Vagina (tissue), 2 donors: ENCODE measurements around the gene ACRBP. TPM values are rescaled to one million over a fixed set of nuclear protein-coding genes. Genes with fewer than 3 reads are reported as not detected.
A peak's percentile ranks its signal among the peaks of the same experiment; 100 is the strongest.
"Not testable (repeated sequence)": the region's sequence is repeated elsewhere in the genome, so short reads cannot be mapped to it uniquely, and the experiment has no call there.

Source experiments
- DNase-seq, 2 donors: peaks; one replicate each; pipeline ENCODE4 v3.0.0-alpha.2; 2017; ENCODE audit errors: extremely low spot score in 2 of 2
- H3K27ac ChIP-seq: fragments of 200-600 bp; sonication (generic); one replicate; pipeline ENCODE4 v1.5.1; 2019
- H3K27me3 ChIP-seq: fragments of 200-600 bp; sonication (generic); one replicate; pipeline ENCODE4 v1.5.1; 2019
- H3K36me3 ChIP-seq, 2 donors: fragments of 200-600 bp; sonication (generic); one replicate each; pipeline ENCODE4 v1.5.1; 2017 to 2019
- H3K4me1 ChIP-seq: fragments of 200-600 bp; sonication (generic); one replicate; pipeline ENCODE4 v1.5.1; 2019
- H3K4me3 ChIP-seq, 2 donors: fragments of 200-600 bp; sonication (generic); 1 replicate in 1 of 2; 2 replicates in 1 of 2; pipeline ENCODE4 v1.5.1; 2016 to 2019
- H3K9me3 ChIP-seq: fragments of 200-600 bp; sonication (generic); one replicate; pipeline ENCODE4 v1.5.1; 2019
- CTCF ChIP-seq, 3 experiments: fragments of 450-650 bp in 2 of 3; fragments of 200-600 bp in 1 of 3; sonication (generic) in 1 of 3; IDR thresholded peaks; one replicate each; pipeline ENCODE4 v1.5.1; 2017 to 2019; ENCODE audit warnings: antibody characterized with exemption in 3 of 3, mild to moderate bottlenecking in 2 of 3, moderate library complexity in 2 of 3
- POLR2A ChIP-seq, 2 donors: fragments of 450-650 bp; IDR thresholded peaks; one replicate each; pipeline ENCODE4 v1.6.1; 2017; ENCODE audit warnings: antibody characterized with exemption in 2 of 2, mild to moderate bottlenecking in 2 of 2, moderate library complexity in 2 of 2
- POLR2AphosphoS5 ChIP-seq, 2 donors: sonication (generic); formaldehyde crosslinking; IDR thresholded peaks; one replicate each; pipeline ENCODE4 v1.9.0; 2017; ENCODE audit warnings: antibody characterized with exemption in 2 of 2, mild to moderate bottlenecking in 2 of 2, low read depth in 1 of 2; ENCODE audit not compliant: insufficient read depth in 1 of 2
- intact Hi-C: fragments of 100-400 bp; cut with DNase I; formaldehyde crosslinking; loops from one replicate; pipeline ENCODE4 v1.15.1; 2023
- total RNA-seq: library from RNA; depleted of rRNA; stranded (reverse); fragments of >200 nt; gene quantifications from one replicate; pipeline ENCODE4 v1.2.3, GENCODE V29; 2016

The ACRBP gene
- total RNA-seq, 1 donor from 2014 or later, result 0.74 TPM

GRCh38 chr12:6605421-6606330 is 41.6 kb downstream of the ACRBP start:
- H3K4me3 ChIP-seq, result peak overlapping the region; percentile 78 to 100
- intact Hi-C loops, result no loop called here
- H3K27ac ChIP-seq, result peak overlapping the region; percentile 99
- peaks cover 43% of the 10 kb centered on the region for H3K4me1 ChIP-seq
- H3K27me3 ChIP-seq, result no peaks in the 10 kb centered on the region
- H3K36me3 ChIP-seq, result peaks cover 6 to 17% of the 10 kb centered on the region in 2 donors
- TF ChIP-seq POLR2AphosphoS5 (IDR thresholded peaks at IDR 0.05; ENCODE audit: insufficient read depth in 1 of 2, low read depth in 1 of 2), result no peak
- no peak for TF ChIP-seq CTCF (IDR thresholded peaks at IDR 0.05)
- no peak for TF ChIP-seq POLR2A (IDR thresholded peaks at IDR 0.05)
- H3K9me3 ChIP-seq, result no peaks in the 10 kb centered on the region
- DNase-seq, result no peak

DNA sequence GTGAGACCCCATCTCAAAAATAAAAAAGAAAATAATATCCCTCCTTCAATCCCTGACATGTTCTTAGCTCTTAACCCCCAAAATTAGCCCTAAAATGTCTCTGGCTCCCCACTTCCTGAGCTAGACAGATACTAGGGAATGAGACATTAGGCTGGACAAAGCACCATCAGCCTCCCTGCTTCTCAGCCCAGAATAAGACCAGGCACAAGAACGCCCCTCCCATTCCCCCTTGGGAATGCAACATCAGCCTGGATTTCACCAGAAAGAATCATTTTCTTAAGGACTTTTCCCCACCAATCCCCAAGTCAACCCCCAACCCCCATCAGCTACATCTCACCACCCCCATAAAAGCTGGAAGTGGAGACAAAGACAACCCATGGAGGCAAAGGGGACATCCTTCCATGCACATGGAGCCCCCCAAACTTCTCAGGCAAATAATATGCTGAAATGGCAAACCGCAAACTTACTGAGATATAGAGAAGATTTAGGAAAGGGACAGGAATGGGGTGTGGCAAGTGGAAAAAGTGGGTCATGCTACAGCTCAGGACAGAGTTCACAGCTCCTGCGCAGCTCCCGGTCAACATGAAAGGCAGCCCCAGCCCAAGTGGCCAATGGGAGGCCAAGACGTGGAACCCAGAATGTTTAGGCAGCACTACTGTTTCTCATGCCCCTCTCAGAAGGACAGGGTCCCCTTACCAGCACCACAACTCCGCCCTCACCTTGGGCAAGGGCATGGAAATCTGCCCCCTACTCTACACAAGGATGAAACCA is 42.8 kb downstream of the ACRBP start:
- DNase-seq, result no peak
- Histone ChIP-seq H3K4me1 (peaks cover 43% of the 10 kb centered on the region), H3K27ac (peak overlapping the region; percentile 99), H3K9me3 (no peaks in the 10 kb centered on the region), H3K27me3 (no peaks in the 10 kb centered on the region), H3K4me3 (peak overlapping the region; percentile 27 to 100), H3K36me3 (peaks cover 10 to 29% of the 10 kb centered on the region in 2 donors)
- no peak for TF ChIP-seq CTCF (IDR thresholded peaks at IDR 0.05)
- no peak for TF ChIP-seq POLR2AphosphoS5 (IDR thresholded peaks at IDR 0.05; ENCODE audit: insufficient read depth in 1 of 2, low read depth in 1 of 2)
- TF ChIP-seq POLR2A (IDR thresholded peaks at IDR 0.05), result no peak
- intact Hi-C loops, result no loop called here

DNA sequence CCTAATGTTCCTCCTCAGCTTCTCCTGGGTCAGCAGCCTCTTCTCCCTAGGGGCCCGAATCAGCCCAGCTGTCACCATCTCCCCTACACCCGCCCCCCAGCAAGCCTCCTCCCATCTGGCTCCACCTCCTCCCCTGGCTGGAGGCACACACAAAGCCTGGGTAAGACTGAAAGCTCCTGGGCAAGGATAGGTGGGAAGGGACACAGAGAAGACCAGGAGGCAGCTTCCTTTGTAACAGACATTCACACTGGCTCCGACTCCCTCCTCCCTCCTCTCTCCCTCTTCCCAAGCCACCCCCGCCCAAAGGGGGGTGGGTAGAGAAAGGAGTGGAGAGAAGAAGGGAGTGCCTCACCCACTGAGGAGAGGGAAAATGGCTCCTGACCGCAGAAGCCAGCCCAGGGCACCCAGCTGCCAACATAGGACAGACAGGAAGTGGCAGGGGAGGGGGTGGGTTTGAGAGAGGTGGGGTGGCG is 44.1 kb downstream of the ACRBP start:
- H3K27me3 ChIP-seq, result no peaks in the 10 kb centered on the region
- no peaks in the 10 kb centered on the region for H3K9me3 ChIP-seq
- H3K27ac ChIP-seq, result peak overlapping the region; percentile 99
- peak overlapping the region in 1 of 2 donors; percentile 27 for H3K4me3 ChIP-seq
- DNase-seq, result no peak
- intact Hi-C loops, result no loop called here
- peaks cover 43% of the 10 kb centered on the region for H3K4me1 ChIP-seq
- TF ChIP-seq POLR2A (IDR thresholded peaks at IDR 0.05) (no peak), CTCF (IDR thresholded peaks at IDR 0.05) (no peak), POLR2AphosphoS5 (IDR thresholded peaks at IDR 0.05; ENCODE audit: insufficient read depth in 1 of 2, low read depth in 1 of 2) (no peak)
- H3K36me3 ChIP-seq, result peaks cover 20 to 42% of the 10 kb centered on the region in 2 donors

DNA sequence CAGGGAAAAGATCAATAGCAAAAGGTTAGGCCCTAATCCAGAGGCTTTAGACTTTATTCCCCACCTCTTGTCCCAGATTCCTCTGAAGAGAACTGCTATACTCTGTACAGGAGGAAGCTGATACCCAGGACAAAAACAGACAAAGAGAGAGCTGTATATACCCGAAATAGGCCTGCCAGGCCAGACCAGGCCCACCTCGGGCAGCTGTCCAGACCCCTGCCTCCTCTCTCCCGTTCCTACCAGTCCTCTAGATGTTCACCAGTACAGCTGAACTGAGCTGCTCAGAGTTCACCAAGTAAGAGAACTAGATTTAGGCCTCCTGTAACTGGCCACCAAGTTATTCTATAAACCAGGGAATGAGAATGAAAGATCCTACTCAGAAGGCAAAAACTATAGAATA is 44.7 kb downstream of the ACRBP start:
- H3K4me3 ChIP-seq, result no peak overlapping the region
- no peak for TF ChIP-seq POLR2AphosphoS5 (IDR thresholded peaks at IDR 0.05; ENCODE audit: insufficient read depth in 1 of 2, low read depth in 1 of 2)
- no peak for TF ChIP-seq CTCF (IDR thresholded peaks at IDR 0.05)
- no peak for TF ChIP-seq POLR2A (IDR thresholded peaks at IDR 0.05)
- H3K27me3 ChIP-seq, result no peaks in the 10 kb centered on the region
- H3K36me3 ChIP-seq, result peaks cover 26 to 48% of the 10 kb centered on the region in 2 donors
- no peaks in the 10 kb centered on the region for H3K9me3 ChIP-seq
- H3K4me1 ChIP-seq, result peaks cover 43% of the 10 kb centered on the region
- DNase-seq, result no peak
- intact Hi-C loops, result no loop called here
- peak overlapping the region; percentile 99 for H3K27ac ChIP-seq

DNA sequence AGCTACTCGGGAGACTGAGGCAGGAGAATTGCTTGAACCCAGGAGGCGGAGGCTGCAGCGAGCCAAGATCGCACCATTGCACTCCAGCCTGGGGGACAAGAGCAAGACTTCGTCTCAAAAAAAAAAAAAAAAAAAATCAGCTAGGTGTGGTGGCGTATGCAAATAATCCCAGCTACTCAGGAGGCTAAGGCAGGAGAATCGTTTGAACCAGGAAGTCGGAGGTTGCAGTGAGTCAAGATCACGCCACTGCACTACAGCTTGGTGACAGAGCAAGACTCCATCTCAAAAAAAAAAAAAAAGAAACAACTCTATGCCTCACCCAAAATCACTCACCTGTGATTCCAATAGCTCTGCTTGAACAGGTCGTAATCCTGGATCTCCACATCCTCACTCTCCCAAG is 51.6 kb downstream of the ACRBP start:
- H3K4me3 ChIP-seq, DNase-seq, H3K4me1 ChIP-seq, H3K9me3 ChIP-seq, intact Hi-C loops, H3K27me3 ChIP-seq, H3K27ac ChIP-seq: not testable (repeated sequence)
- peaks cover 24 to 99% of the 10 kb centered on the region in 2 donors for H3K36me3 ChIP-seq
